GM12878 (cell line): ENCODE results near the gene VASP. TPM values are rescaled to one million over a fixed set of nuclear protein-coding genes. Genes with fewer than 3 reads are reported as not detected.

Experiments
- ATAC-seq: fragments of 200-7000 bp; cut with Tn5 transposase; 3 replicates; pipeline ENCODE4 v1.9.1; 2020; ENCODE audit warnings: mild to moderate bottlenecking, moderate library complexity
- BruUV-seq: library from RNA; stranded (reverse); fragments of 400-500 nt; replicated peaks from 2 replicates; lab custom pipeline; 2021; lab: Mats Ljungman, UMichigan
- CTCF ChIA-PET: fragments of 300-600 bp; sonication (Branson Sonifier 250); formaldehyde crosslinking; extraction: SDS; loops from one replicate; lab custom pipeline; 2021; ENCODE audit warnings: inconsistent platforms; lab: Yijun Ruan, JAX
- POLR2A ChIA-PET: fragments of 350-600 bp; formaldehyde crosslinking; extraction: SDS; loops from one replicate; lab custom pipeline; 2021; ENCODE audit warnings: inconsistent platforms; lab: Charles Lee
- RAD21 ChIA-PET: fragments of 300-600 bp; sonication (Branson Sonifier 250); formaldehyde crosslinking; loops from one replicate; lab custom pipeline; 2023; ENCODE audit warnings: antibody characterized with exemption; ENCODE audit not compliant: unreplicated experiment; lab: Charles Lee
- SMC1A ChIA-PET: fragments of 300-600 bp; sonication (Branson Sonifier 250); formaldehyde crosslinking; loops from one replicate; lab custom pipeline; 2023; ENCODE audit not compliant: unreplicated experiment, uncharacterized antibody; lab: Charles Lee
- DNase-seq: peaks from one replicate; pipeline ENCODE4 v3.0.0-alpha.2; 2011; ENCODE audit warnings: low read depth, low spot score
- FAIRE-seq: peaks from 3 replicates; lab custom pipeline; 2011; peaks lifted over from hg19 to GRCh38; lab: Jason Lieb, UNC
- H2AFZ ChIP-seq: 2 replicates; pipeline ENCODE4 v1.6.0; 2011; ENCODE audit warnings: low read depth, low read length, control low read depth; ENCODE audit not compliant: control insufficient read depth
- H3K27ac ChIP-seq: 2 replicates; pipeline ENCODE4 v1.5.1; 2011; ENCODE audit warnings: control low read depth; ENCODE audit not compliant: control insufficient read depth, insufficient read depth
- H3K27me3 ChIP-seq, 2 experiments: replicated peaks in 1 of 2; 2 replicates each; pipeline versions ENCODE4 v1.6.0 to v1.6.1; 2011; ENCODE audit warnings: low read length in 1 of 2; ENCODE audit not compliant: control insufficient read depth in 2 of 2, insufficient read depth in 2 of 2
- H3K36me3 ChIP-seq, 2 experiments: 2 replicates each; pipeline ENCODE4 v1.5.1; 2011; ENCODE audit warnings: low read length in 1 of 2; ENCODE audit not compliant: control insufficient read depth in 2 of 2, insufficient read depth in 2 of 2
- H3K4me1 ChIP-seq: 2 replicates; pipeline ENCODE4 v1.6.1; 2011; ENCODE audit warnings: mild to moderate bottlenecking, low read length, moderate library complexity, mixed read lengths; ENCODE audit not compliant: control insufficient read depth, insufficient read depth
- H3K4me2 ChIP-seq: 2 replicates; pipeline ENCODE4 v1.6.0; 2011; ENCODE audit warnings: control low read depth; ENCODE audit not compliant: control insufficient read depth, insufficient read depth
- H3K4me3 ChIP-seq: fragments of 200-600 bp; sonication (generic); 2 replicates; pipeline ENCODE4 v1.5.1; 2016
- H3K79me2 ChIP-seq: 2 replicates; pipeline ENCODE4 v1.6.0; 2011; ENCODE audit warnings: low read length; ENCODE audit not compliant: control insufficient read depth, insufficient read depth
- H3K9ac ChIP-seq: 2 replicates; pipeline ENCODE4 v1.8.0; 2011; ENCODE audit warnings: low read length, control low read depth, mixed read lengths; ENCODE audit not compliant: control insufficient read depth, insufficient read depth
- H3K9me3 ChIP-seq: replicated peaks from 3 replicates; pipeline ENCODE4 v1.5.1; 2011; ENCODE audit warnings: mild to moderate bottlenecking, low read length; ENCODE audit not compliant: control insufficient read depth, insufficient read depth
- H4K20me1 ChIP-seq: 2 replicates; pipeline ENCODE4 v1.6.0; 2011; ENCODE audit not compliant: control insufficient read depth, insufficient read depth
- ATF7 ChIP-seq: fragments of 450-650 bp; IDR thresholded peaks from 2 replicates; pipeline ENCODE4 v1.6.1; 2016; ENCODE audit warnings: low read depth, mild to moderate bottlenecking
- BCLAF1 ChIP-seq: fragments of 450-650 bp; IDR thresholded peaks from 2 replicates; pipeline ENCODE4 v1.6.1; 2017; ENCODE audit warnings: antibody characterized with exemption, mild to moderate bottlenecking, moderate library complexity
- BHLHE40 ChIP-seq, 2 experiments: fragments of 450-650 bp in 1 of 2; IDR thresholded peaks; 2 replicates each; pipeline ENCODE4 v1.6.1; 2011 to 2017; ENCODE audit warnings: low read depth in 2 of 2, borderline replicate concordance in 1 of 2, improper control_type of control experiment in 1 of 2, low read length in 1 of 2, mild to moderate bottlenecking in 1 of 2
- FOS ChIP-seq: IDR thresholded peaks from 3 replicates; pipeline ENCODE4 v1.6.1; 2011; ENCODE audit warnings: borderline replicate concordance; ENCODE audit not compliant: insufficient read length; ENCODE audit errors: extremely low read depth
- IRF3 ChIP-seq: fragments of 450-650 bp; IDR thresholded peaks from 2 replicates; pipeline ENCODE4 v1.6.1; 2014; ENCODE audit warnings: mild to moderate bottlenecking
- IRF5 ChIP-seq: fragments of 450-650 bp; IDR thresholded peaks from 2 replicates; pipeline ENCODE4 v1.6.1; 2017; ENCODE audit warnings: borderline replicate concordance
- JUNB ChIP-seq: IDR thresholded peaks from 2 replicates; pipeline ENCODE4 v1.6.1; 2016; ENCODE audit warnings: antibody characterized with exemption, mild to moderate bottlenecking
- KLF5 ChIP-seq: fragments of 450-650 bp; IDR thresholded peaks from 2 replicates; pipeline ENCODE4 v1.6.1; 2014; ENCODE audit warnings: mild to moderate bottlenecking; ENCODE audit not compliant: partially characterized antibody
- MAX ChIP-seq: IDR thresholded peaks from 2 replicates; pipeline ENCODE4 v1.6.1; 2012; ENCODE audit warnings: low read depth, low read length, improper control_type of control experiment
- MYB ChIP-seq: fragments of 150-350 bp; IDR thresholded peaks from 2 replicates; pipeline ENCODE4 v1.6.1; 2014; ENCODE audit warnings: mild to moderate bottlenecking, low read depth, low read length, borderline replicate concordance
- NFXL1 ChIP-seq: fragments of 450-650 bp; IDR thresholded peaks from 2 replicates; pipeline ENCODE4 v1.6.1; 2017; ENCODE audit warnings: antibody characterized with exemption, mild to moderate bottlenecking, borderline replicate concordance
- NR2C2 ChIP-seq: IDR thresholded peaks from 2 replicates; pipeline ENCODE4 v1.6.1; 2011; ENCODE audit warnings: borderline replicate concordance, low read depth; ENCODE audit not compliant: control insufficient read depth, insufficient read length
- SMC3 ChIP-seq: IDR thresholded peaks from 2 replicates; pipeline ENCODE4 v1.6.1; 2011; ENCODE audit warnings: low read length, improper control_type of control experiment, borderline replicate concordance
- SREBF2 ChIP-seq: IDR thresholded peaks from 2 replicates; pipeline ENCODE4 v1.6.1; 2012; ENCODE audit warnings: mild to moderate bottlenecking, low read length
- TCF3 ChIP-seq: IDR thresholded peaks from 2 replicates; pipeline ENCODE4 v1.6.1; 2012; ENCODE audit warnings: low read depth, mild to moderate bottlenecking, low read length, borderline replicate concordance; ENCODE audit not compliant: insufficient read depth
- ZNF274 ChIP-seq: IDR thresholded peaks from one replicate; pipeline ENCODE4 v1.8.0; 2011; ENCODE audit not compliant: insufficient read length, insufficient read depth
- WGBS: methylation state at CpG from one replicate; pipeline ENCODE4 v1.1.6; 2016; ENCODE audit warnings: low lambda C conversion rate; ENCODE audit not compliant: insufficient replicate concordance, insufficient coverage; ENCODE audit errors: missing lambda C conversion rate; 5-methylcytosine and 5-hydroxymethylcytosine counted together
- in situ Hi-C: fragments of 300-500 bp; cut with MboI; formaldehyde crosslinking; loops from 9 replicates; pipeline ENCODE4 v1.14.3; 2018; ENCODE audit warnings: mixed read lengths
- intact Hi-C: fragments of 100-400 bp; cut with micrococcal nuclease; formaldehyde crosslinking; loops from one replicate; pipeline ENCODE4 v1.14.2; 2022; ENCODE audit not compliant: unreplicated experiment
- polyA plus RNA-seq, 11 experiments: library from polyadenylated mRNA; depleted of rRNA in 4 of 11; unstranded in 6 of 11; stranded (reverse) in 5 of 11; fragments of >200 nt; fragmentation: Nextera tagmentation in 4 of 11; fragmentation: Illumina TruSeq in 1 of 11; extraction: Ambion mirVana in 4 of 11; extraction: Trizol in 1 of 11; gene quantifications; 1 replicate in 1 of 11; 2 replicates in 10 of 11; pipeline versions ENCODE4 v1.2.1 to v1.2.3, GENCODE V29; 2011 to 2016; ENCODE audit warnings: inconsistent platforms in 2 of 11, missing spikeins in 2 of 11, low read depth in 1 of 11
- total RNA-seq, 4 experiments: library from RNA; depleted of rRNA in 3 of 4; stranded (reverse); fragments of >200 nt in 3 of 4; fragmentation: Illumina TruSeq in 1 of 4; extraction: Trizol in 1 of 4; gene quantifications; 2 replicates each; pipeline versions ENCODE4 v1.2.1 to v1.2.3, GENCODE V29; 2013 to 2021

The VASP gene
- total and polyA plus RNA-seq, 10 of the 15 experiments (the other 5 are each of a cell fraction or from before 2014, with no cell fraction given), result 19.5 to 298 (median 84.8) TPM

- no peaks in the 10 kb centered on the region for H3K27me3 ChIP-seq
- H4K20me1 ChIP-seq, result no peaks in the 10 kb centered on the region
- H3K27ac ChIP-seq, result peak overlapping the region; percentile 75
- intact Hi-C loops (no loop called here), in situ Hi-C loops (no loop called here)
- peaks cover 7 to 21% of the 10 kb centered on the region in 2 experiments for H3K36me3 ChIP-seq
- ChIA-PET RAD21 (interaction anchor here (0.9 to 2.5 kb wide), 6 partner anchors 10 to 177 kb away, joined by 3 to 16 read pairs (median 5); partner anchors contain the start of genes EML2, QPCTL and SNRPD2), POLR2A (interaction anchor here (0.5 to 2.0 kb wide), 8 partner anchors 10 to 278 kb away, joined by 3 to 6 read pairs (median 3); partner anchors contain the start of genes DMWD, PPM1N and RTN2), SMC1A (interaction anchor here (0.6 to 2.9 kb wide), 6 partner anchors 10 to 127 kb away, joined by 3 to 8 read pairs (median 4); partner anchors contain the start of genes PPM1N and PPP1R13L), CTCF (interaction anchor here (0.7 to 2.6 kb wide), 12 partner anchors 10 to 128 kb away, joined by 3 to 18 read pairs (median 4); no protein-coding TSS in a partner anchor)
- BruUV-seq, result no TSS peak
- H3K79me2 ChIP-seq, result peaks cover 65% of the 10 kb centered on the region
- 15% methylated on average over 10 of the region's 10 CpGs for WGBS
- peak overlapping the region; percentile 32; the same call in 1 of the 2 replicates for H3K4me3 ChIP-seq
- no peaks in the 10 kb centered on the region for H3K9me3 ChIP-seq
- H3K4me2 ChIP-seq, result peak overlapping the region; percentile 84
- FAIRE-seq (peak; percentile 81), ATAC-seq (peak; percentile 69), DNase-seq (peak; percentile 57)
- H3K4me1 ChIP-seq, result peaks cover 39% of the 10 kb centered on the region
- H2AFZ ChIP-seq, result no peak overlapping the region
- H3K9ac ChIP-seq, result peak overlapping the region; percentile 25; the same call in 1 of the 2 replicates
- no peak for TF ChIP-seq FOS
- no peak for TF ChIP-seq NR2C2
- TF ChIP-seq NFXL1, result no peak
- TF ChIP-seq SREBF2, result no peak
- TF ChIP-seq BHLHE40 (IDR thresholded peaks at IDR 0.05; ENCODE audit: borderline replicate concordance in 1 of 2, low read depth in 2 of 2, low read length in 1 of 2), result no peak
- TF ChIP-seq BCLAF1, result no peak
- TF ChIP-seq JUNB, result no peak
- no peak for TF ChIP-seq IRF5
- no peak for TF ChIP-seq KLF5
- TF ChIP-seq TCF3, result no peak
- no peak for TF ChIP-seq ZNF274
- TF ChIP-seq MYB, result no peak
- TF ChIP-seq IRF3, result no peak
- TF ChIP-seq SMC3, result no peak
- TF ChIP-seq ATF7, result peak; percentile 41
- no peak for TF ChIP-seq MAX
These were observed 7.9 kb downstream of the VASP start for GRCh38 chr19:45515081-45515624.
